ENCODE measurements around the gene ABCC1. TPM values are rescaled to one million over a fixed set of nuclear protein-coding genes. Genes with fewer than 3 reads are reported as not detected.

Gene ABCC1
- total RNA-seq, 1 donor from 2014 or later, result 21.8 TPM

DNA sequence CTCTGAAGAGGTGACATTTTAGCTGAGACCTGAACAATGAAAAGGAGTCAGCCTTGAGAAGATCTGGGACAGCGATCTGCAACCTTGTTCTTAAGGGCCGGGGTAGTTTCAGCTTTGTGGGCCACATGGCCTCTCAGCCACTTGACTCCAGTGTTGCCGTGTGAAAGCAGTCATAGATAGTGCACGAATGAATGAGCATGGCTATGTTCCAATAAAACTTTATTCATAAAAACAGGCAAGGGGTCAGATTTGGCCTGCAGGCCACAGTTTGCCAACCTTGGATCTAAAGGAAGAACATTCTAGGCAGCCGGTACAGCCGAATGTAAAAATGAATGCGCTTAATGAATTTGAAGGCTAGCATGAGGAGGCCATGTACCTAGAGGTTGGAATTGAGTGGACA is 190.4 kb downstream of the ABCC1 start:
- Mint-ChIP-seq H3K36me3 (ENCODE audit: low read depth, unreplicated experiment) (peaks cover 4% of the 10 kb centered on the region), H3K9me3 (ENCODE audit: unreplicated experiment) (no peaks in the 10 kb centered on the region), H3K4me1 (ENCODE audit: unreplicated experiment) (peaks cover 5% of the 10 kb centered on the region), H3K27me3 (ENCODE audit: unreplicated experiment) (peaks cover 1% of the 10 kb centered on the region), H3K27ac (ENCODE audit: unreplicated experiment) (no peak overlapping the region), H3K4me3 (ENCODE audit: unreplicated experiment) (no peak overlapping the region)
- no peak for DNase-seq (ENCODE audit: low spot score)
- TF ChIP-seq, protein P1, sequence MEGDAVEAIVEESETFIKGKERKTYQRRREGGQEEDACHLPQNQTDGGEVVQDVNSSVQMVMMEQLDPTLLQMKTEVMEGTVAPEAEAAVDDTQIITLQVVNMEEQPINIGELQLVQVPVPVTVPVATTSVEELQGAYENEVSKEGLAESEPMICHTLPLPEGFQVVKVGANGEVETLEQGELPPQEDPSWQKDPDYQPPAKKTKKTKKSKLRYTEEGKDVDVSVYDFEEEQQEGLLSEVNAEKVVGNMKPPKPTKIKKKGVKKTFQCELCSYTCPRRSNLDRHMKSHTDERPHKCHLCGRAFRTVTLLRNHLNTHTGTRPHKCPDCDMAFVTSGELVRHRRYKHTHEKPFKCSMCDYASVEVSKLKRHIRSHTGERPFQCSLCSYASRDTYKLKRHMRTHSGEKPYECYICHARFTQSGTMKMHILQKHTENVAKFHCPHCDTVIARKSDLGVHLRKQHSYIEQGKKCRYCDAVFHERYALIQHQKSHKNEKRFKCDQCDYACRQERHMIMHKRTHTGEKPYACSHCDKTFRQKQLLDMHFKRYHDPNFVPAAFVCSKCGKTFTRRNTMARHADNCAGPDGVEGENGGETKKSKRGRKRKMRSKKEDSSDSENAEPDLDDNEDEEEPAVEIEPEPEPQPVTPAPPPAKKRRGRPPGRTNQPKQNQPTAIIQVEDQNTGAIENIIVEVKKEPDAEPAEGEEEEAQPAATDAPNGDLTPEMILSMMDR (IDR thresholded peaks at IDR 0.05; ENCODE audit: unreplicated experiment), result no peak

DNA sequence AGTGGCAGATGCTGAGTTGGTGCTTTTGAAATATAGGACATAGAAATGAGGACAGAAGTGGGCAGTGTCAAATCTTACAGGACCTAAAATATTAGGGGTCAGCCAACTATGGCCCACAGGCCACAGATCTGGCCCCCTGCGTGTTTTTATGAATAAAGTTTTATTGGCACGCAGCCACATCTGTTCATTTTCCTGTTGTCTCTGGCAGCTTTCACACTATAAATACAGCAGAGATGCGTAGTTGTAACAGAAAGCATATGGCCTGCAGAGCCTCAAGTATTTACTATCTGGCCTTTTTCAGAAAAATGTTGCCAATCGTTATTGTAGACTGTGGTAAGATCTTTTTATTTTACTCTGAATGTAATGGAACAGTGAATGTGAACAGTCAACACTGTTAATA is 191.1 kb downstream of the ABCC1 start:
- Mint-ChIP-seq H3K4me3 (ENCODE audit: unreplicated experiment) (no peak overlapping the region), H3K27me3 (ENCODE audit: unreplicated experiment) (peaks cover 1% of the 10 kb centered on the region), H3K27ac (ENCODE audit: unreplicated experiment) (no peak overlapping the region), H3K36me3 (ENCODE audit: low read depth, unreplicated experiment) (peaks cover 4% of the 10 kb centered on the region), H3K9me3 (ENCODE audit: unreplicated experiment) (no peaks in the 10 kb centered on the region), H3K4me1 (ENCODE audit: unreplicated experiment) (peaks cover 5% of the 10 kb centered on the region)
- no peak for DNase-seq (ENCODE audit: low spot score)
- TF ChIP-seq, protein P1 (IDR thresholded peaks at IDR 0.05; ENCODE audit: unreplicated experiment), result no peak

DNA sequence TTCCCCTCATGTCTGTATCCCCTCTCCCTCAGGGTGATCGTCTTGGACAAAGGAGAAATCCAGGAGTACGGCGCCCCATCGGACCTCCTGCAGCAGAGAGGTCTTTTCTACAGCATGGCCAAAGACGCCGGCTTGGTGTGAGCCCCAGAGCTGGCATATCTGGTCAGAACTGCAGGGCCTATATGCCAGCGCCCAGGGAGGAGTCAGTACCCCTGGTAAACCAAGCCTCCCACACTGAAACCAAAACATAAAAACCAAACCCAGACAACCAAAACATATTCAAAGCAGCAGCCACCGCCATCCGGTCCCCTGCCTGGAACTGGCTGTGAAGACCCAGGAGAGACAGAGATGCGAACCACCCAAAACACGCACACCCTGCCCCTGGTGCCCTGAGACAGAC is 191.7 kb downstream of the ABCC1 start:
- Mint-ChIP-seq H3K27me3 (ENCODE audit: unreplicated experiment) (peaks cover 1% of the 10 kb centered on the region), H3K27ac (ENCODE audit: unreplicated experiment) (no peak overlapping the region), H3K36me3 (ENCODE audit: low read depth, unreplicated experiment) (peaks cover 4% of the 10 kb centered on the region), H3K4me1 (ENCODE audit: unreplicated experiment) (peaks cover 5% of the 10 kb centered on the region), H3K9me3 (ENCODE audit: unreplicated experiment) (no peaks in the 10 kb centered on the region), H3K4me3 (ENCODE audit: unreplicated experiment) (no peak overlapping the region)
- TF ChIP-seq, protein P1 (IDR thresholded peaks at IDR 0.05; ENCODE audit: unreplicated experiment), result no peak
- DNase-seq (ENCODE audit: low spot score), result no peak

DNA sequence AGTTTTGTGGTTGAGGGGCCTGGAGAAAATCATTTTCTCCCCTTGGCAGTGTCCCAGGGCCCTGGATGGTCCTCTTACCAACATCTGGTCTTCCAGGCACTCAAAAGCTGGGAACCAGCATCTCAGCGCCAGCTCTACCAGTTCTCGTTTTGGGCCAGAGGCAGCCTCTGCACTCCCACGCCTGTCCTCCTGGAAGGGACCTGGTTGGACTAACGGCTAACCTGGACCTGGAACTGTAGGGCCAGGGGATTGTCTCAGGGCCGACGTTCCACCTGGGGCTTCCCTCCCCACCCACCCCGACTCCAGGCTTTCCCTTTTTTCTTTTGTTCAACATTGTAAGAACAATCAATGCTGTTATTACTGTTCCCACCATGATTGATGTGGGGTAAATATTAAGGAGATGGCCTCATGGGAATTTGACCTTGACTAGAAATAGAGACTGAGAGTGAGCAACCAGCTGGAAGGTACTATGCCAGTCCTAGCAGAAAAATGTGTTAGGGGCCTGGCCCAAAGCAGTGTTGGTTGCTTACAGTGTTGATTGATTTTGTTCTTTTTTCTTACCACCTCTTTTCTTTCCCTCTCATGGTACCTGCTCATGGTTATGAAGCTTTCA is 192.5 kb downstream of the ABCC1 start:
- Mint-ChIP-seq H3K27me3 (ENCODE audit: unreplicated experiment) (peaks cover 1% of the 10 kb centered on the region), H3K9me3 (ENCODE audit: unreplicated experiment) (no peaks in the 10 kb centered on the region), H3K27ac (ENCODE audit: unreplicated experiment) (no peak overlapping the region), H3K4me1 (ENCODE audit: unreplicated experiment) (peaks cover 5% of the 10 kb centered on the region), H3K4me3 (ENCODE audit: unreplicated experiment) (no peak overlapping the region), H3K36me3 (ENCODE audit: low read depth, unreplicated experiment) (peaks cover 4% of the 10 kb centered on the region)
- TF ChIP-seq, protein P1 (IDR thresholded peaks at IDR 0.05; ENCODE audit: unreplicated experiment), result no peak
- no peak for DNase-seq (ENCODE audit: low spot score)

DNA sequence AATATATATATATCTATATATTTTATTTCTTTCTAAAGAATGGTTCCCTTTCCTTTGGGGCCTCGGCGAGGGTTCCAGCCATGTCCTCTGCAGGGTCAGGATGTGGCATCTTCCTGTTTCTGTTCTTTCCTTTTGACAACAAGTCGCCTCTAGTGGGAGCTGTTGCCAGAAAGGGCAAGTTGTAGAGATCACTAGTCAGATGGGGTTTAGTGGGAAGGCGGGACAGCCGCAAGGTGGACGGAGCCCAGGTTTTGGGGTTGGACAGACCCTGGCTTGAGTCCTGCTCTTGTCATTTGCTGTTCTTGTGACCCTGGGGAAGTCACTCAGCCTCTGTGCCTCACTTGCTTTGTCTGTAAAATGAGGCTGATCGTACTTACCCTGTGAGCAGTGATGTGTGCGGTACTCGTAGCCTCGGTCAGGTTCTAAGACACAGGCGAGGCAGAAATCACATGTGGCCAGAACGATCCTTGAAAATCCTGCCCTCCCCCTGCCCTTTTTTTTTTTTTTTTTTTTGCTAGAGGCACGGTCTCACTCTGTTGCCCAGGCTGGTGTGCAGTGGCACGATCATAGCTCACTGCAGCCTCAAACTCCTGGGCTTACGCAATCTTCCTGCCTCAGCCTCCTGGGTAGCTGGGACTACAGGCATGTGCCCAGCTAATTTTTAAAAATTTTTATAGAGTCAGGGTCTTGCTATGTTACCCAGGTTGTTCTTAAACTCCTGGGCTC is 193.8 kb downstream of the ABCC1 start:
- TF ChIP-seq, protein P1 (IDR thresholded peaks at IDR 0.05; ENCODE audit: unreplicated experiment), result peak; percentile 25
- DNase-seq (ENCODE audit: low spot score), result peak; percentile 50
- Mint-ChIP-seq H3K27ac (ENCODE audit: unreplicated experiment) (peak overlapping the region; percentile 18), H3K27me3 (ENCODE audit: unreplicated experiment) (peaks cover 1% of the 10 kb centered on the region), H3K4me1 (ENCODE audit: unreplicated experiment) (peaks cover 5% of the 10 kb centered on the region), H3K9me3 (ENCODE audit: unreplicated experiment) (no peaks in the 10 kb centered on the region), H3K4me3 (ENCODE audit: unreplicated experiment) (no peak overlapping the region), H3K36me3 (ENCODE audit: low read depth, unreplicated experiment) (peaks cover 4% of the 10 kb centered on the region)

Data from endothelial cell (in vitro differentiated cells).